IPS-18c (cell line): ENCODE data around the gene ELMO2.
A peak's percentile ranks its signal among the peaks of the same experiment; 100 is the strongest.
"Not testable (repeated sequence)": the region's sequence is repeated elsewhere in the genome, so short reads cannot be mapped to it uniquely, and the experiment has no call there.

Experiments
- H3K4me3 ChIP-seq: 2 replicates; pipeline ENCODE4 v1.7.0; 2013; ENCODE audit warnings: low read depth, mild to moderate bottlenecking, low read length, moderate library complexity; ENCODE audit not compliant: insufficient read depth
- H3K9me3 ChIP-seq: one replicate; pipeline ENCODE4 v1.6.1; 2013; ENCODE audit warnings: mild to moderate bottlenecking, low read length, moderate library complexity; ENCODE audit not compliant: control insufficient read depth, insufficient read depth

ELMO2 gene

GRCh38 chr20:46414608-46415007 is 8.2 kb upstream of the ELMO2 start:
- H3K4me3 ChIP-seq: no peak overlapping the region
- no peaks in the 10 kb centered on the region for H3K9me3 ChIP-seq

- no peak overlapping the region for H3K4me3 ChIP-seq
- H3K9me3 ChIP-seq: no peaks in the 10 kb centered on the region
Measured at GRCh38 chr20:46411637-46412036, 5.2 kb upstream of the ELMO2 start.

- no peak overlapping the region for H3K4me3 ChIP-seq
- no peaks in the 10 kb centered on the region for H3K9me3 ChIP-seq
Measured at GRCh38 chr20:46408281-46408731, 1.9 kb upstream of the ELMO2 start.

GRCh38 chr20:46407671-46407996 is 1.2 kb upstream of the ELMO2 start:
- H3K4me3 ChIP-seq: no peak overlapping the region

GRCh38 chr20:46406986-46407670 is 713 bp upstream of the ELMO2 start:
- H3K4me3 ChIP-seq: peak overlapping the region; percentile 99
- no peaks in the 10 kb centered on the region for H3K9me3 ChIP-seq

More at GRCh38 chr20:46407671-46407996, 1.2 kb upstream of the ELMO2 start:
- H3K9me3 ChIP-seq: no peaks in the 10 kb centered on the region

GRCh38 chr20:46402331-46402811 is 4.0 kb downstream of the ELMO2 start:
- H3K9me3 ChIP-seq: no peaks in the 10 kb centered on the region
- no peak overlapping the region for H3K4me3 ChIP-seq

- H3K9me3 ChIP-seq: no peaks in the 10 kb centered on the region
- no peak overlapping the region for H3K4me3 ChIP-seq
Measured at GRCh38 chr20:46401478-46401860, 4.9 kb downstream of the ELMO2 start.

GRCh38 chr20:46400828-46401477 is 5.5 kb downstream of the ELMO2 start:
- Histone ChIP-seq H3K9me3 (no peaks in the 10 kb centered on the region), H3K4me3 (no peak overlapping the region)

- H3K4me3 ChIP-seq: no peak overlapping the region
- no peaks in the 10 kb centered on the region for H3K9me3 ChIP-seq
Measured at GRCh38 chr20:46400253-46400652, 6.2 kb downstream of the ELMO2 start.

- H3K4me3 ChIP-seq: no peak overlapping the region
- H3K9me3 ChIP-seq: no peaks in the 10 kb centered on the region
Measured at GRCh38 chr20:46399401-46399800, 7.0 kb downstream of the ELMO2 start.

GRCh38 chr20:46398963-46399362 is 7.5 kb downstream of the ELMO2 start:
- Histone ChIP-seq H3K4me3 (no peak overlapping the region), H3K9me3 (no peaks in the 10 kb centered on the region)

GRCh38 chr20:46396052-46396740 is 10.2 kb downstream of the ELMO2 start:
- Histone ChIP-seq H3K4me3 (no peak overlapping the region), H3K9me3 (no peaks in the 10 kb centered on the region)

- Histone ChIP-seq H3K4me3 (no peak overlapping the region), H3K9me3 (no peaks in the 10 kb centered on the region)
Measured at GRCh38 chr20:46394872-46395760, 11.3 kb downstream of the ELMO2 start.

- no peak overlapping the region for H3K4me3 ChIP-seq
- no peaks in the 10 kb centered on the region for H3K9me3 ChIP-seq
Measured at GRCh38 chr20:46393967-46394366, 12.4 kb downstream of the ELMO2 start.

GRCh38 chr20:46388937-46389336 is 17.5 kb downstream of the ELMO2 start:
- Histone ChIP-seq H3K4me3 (no peak overlapping the region), H3K9me3 (no peaks in the 10 kb centered on the region)

GRCh38 chr20:46388201-46388836 is 18.1 kb downstream of the ELMO2 start:
- Histone ChIP-seq H3K9me3 (no peaks in the 10 kb centered on the region), H3K4me3 (no peak overlapping the region)

GRCh38 chr20:46387054-46387453 is 19.4 kb downstream of the ELMO2 start:
- not testable (repeated sequence) for H3K9me3 ChIP-seq, H3K4me3 ChIP-seq
